Hair follicular keratinocyte (primary cell): ENCODE measurements around the gene SIRPG. TPM values are rescaled to one million over a fixed set of nuclear protein-coding genes. Genes with fewer than 3 reads are reported as not detected.

Experiments used
- total RNA-seq: library from RNA; depleted of rRNA; stranded (reverse); fragments of >200 nt; gene quantifications from 2 replicates; pipeline ENCODE4 v1.2.3, GENCODE V29; 2015

SIRPG gene
- total RNA-seq = not detected in 2 replicates

GRCh38 chr20:1657556-1658334 is at the start of gene SIRPG:
Gene SIRPG, minus strand, starts transcription at chr20:1657779. Its CDS starts 65 bp downstream, at chr20:1657714.

DNA sequence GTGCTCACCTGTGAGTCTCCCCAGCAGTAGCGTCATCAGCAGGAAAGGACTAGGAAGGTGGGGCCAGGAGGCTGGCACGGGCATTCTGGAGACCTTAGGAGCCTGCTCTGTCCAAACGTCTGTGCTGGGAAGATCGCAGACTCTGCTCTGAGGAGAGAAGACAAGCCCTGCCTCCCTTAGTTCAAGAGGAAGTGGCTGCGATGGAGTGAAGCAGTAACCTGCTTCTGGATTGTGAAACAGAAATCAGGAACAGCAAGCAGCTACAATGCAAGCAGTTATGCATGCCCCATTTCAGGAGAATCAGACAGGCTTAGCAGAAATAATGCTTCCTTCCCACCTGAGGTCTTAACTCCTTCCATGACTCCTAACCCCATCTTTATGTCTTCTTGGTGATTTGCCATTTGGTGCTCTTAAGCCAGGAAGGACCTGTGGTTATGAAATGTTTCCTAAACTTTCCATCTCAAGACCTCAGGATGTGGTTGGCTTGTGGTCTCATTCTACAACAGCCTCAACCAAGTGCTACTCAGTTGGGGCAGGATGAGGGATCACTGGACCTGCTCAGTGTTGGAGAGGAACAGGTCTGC is 37.6 kb downstream of the SIRPG start, which contains the start of gene SIRPB1:
SIRPB1 (minus strand) TSS at position 149 of the 584 bp plus-strand sequence; CDS start at position 84, 65 bp downstream.

Other genes starting within 250 kb of the SIRPG start
- gene NSFL1C, start 190.9 kb downstream of the SIRPG start, total RNA-seq = 34.8 and 53.7 TPM in 2 replicates
- gene SIRPB2, start 166.4 kb downstream of the SIRPG start, total RNA-seq = 0.15 TPM in 1 of 2 replicates, not detected in the other
- gene SIRPD, start 100.1 kb downstream of the SIRPG start, total RNA-seq = not detected in 2 replicates
- gene SIRPB1, start 37.8 kb downstream of the SIRPG start, total RNA-seq = 1.1 and 2.2 TPM in 2 replicates
- 27.8 and 36.1 TPM in 2 replicates for gene SIRPA, start 237.6 kb upstream of the SIRPG start, total RNA-seq